ENCODE data around the gene RPS24. TPM values are rescaled to one million over a fixed set of nuclear protein-coding genes. Genes with fewer than 3 reads are reported as not detected.

Gene RPS24
- total and polyA plus RNA-seq, 2 of the 13 experiments (the other 11 are each of a cell fraction or from before 2014, with no cell fraction given): 2,690 to 3,319 TPM

GRCh38 chr10:77989081-77989724, 44.5 kb upstream of the RPS24 start (continued):
- TF ChIP-seq ZNF275 (CRISPR knock-in tag; IDR thresholded peaks at IDR 0.05; ENCODE audit: borderline replicate concordance) (no peak), MED1 (CRISPR knock-in tag; IDR thresholded peaks at IDR 0.05) (peak; percentile 89), CBX2 (IDR thresholded peaks at IDR 0.05; ENCODE audit: low read depth, low read length) (no peak), CBX2 (CRISPR knock-in tag; IDR thresholded peaks at IDR 0.05; ENCODE audit: low read depth) (no peak), GATAD1 (CRISPR knock-in tag; IDR thresholded peaks at IDR 0.05) (no peak), GMEB2 (CRISPR knock-in tag; IDR thresholded peaks at IDR 0.05; ENCODE audit: low read depth) (no peak), ZNF264 (CRISPR knock-in tag; IDR thresholded peaks at IDR 0.05) (peak; percentile 64; the same call in 1 of the 2 replicates), AHR (CRISPR knock-in tag; IDR thresholded peaks at IDR 0.05) (no peak), PLSCR1 (CRISPR knock-in tag; IDR thresholded peaks at IDR 0.05; ENCODE audit: borderline replicate concordance) (no peak), HDAC6 (IDR thresholded peaks at IDR 0.05; ENCODE audit: low read depth, low read length) (no peak), ZNF484 (CRISPR knock-in tag; IDR thresholded peaks at IDR 0.05; ENCODE audit: borderline replicate concordance, low read depth) (no peak), HNF1B (CRISPR knock-in tag; IDR thresholded peaks at IDR 0.05) (peak; percentile 72; the same call in 1 of the 2 replicates), ZNF766 (CRISPR knock-in tag; IDR thresholded peaks at IDR 0.05; ENCODE audit: borderline replicate concordance) (no peak), ZNF549 (CRISPR knock-in tag; IDR thresholded peaks at IDR 0.05) (no peak), ZBTB10 (CRISPR knock-in tag; IDR thresholded peaks at IDR 0.05; ENCODE audit: borderline replicate concordance) (no peak), GTF3A (CRISPR knock-in tag; conservative IDR thresholded peaks at IDR 0.05) (no peak), ZBTB7B (CRISPR knock-in tag; IDR thresholded peaks at IDR 0.05) (peak; percentile 61), FOXJ3 (CRISPR knock-in tag; IDR thresholded peaks at IDR 0.05; ENCODE audit: borderline replicate concordance) (peak; percentile 63; the same call in 1 of the 2 replicates)

Data from HepG2 (cell line).